GM12878 (cell line): ENCODE measurements around the gene SVIP. TPM values are rescaled to one million over a fixed set of nuclear protein-coding genes. Genes with fewer than 3 reads are reported as not detected.

ENCODE experiments used
- ATAC-seq: fragments of 200-7000 bp; cut with Tn5 transposase; 3 replicates; pipeline ENCODE4 v1.9.1; 2020; ENCODE audit warnings: mild to moderate bottlenecking, moderate library complexity
- BruUV-seq: library from RNA; stranded (reverse); fragments of 400-500 nt; replicated peaks from 2 replicates; lab custom pipeline; 2021; lab: Mats Ljungman, UMichigan
- CTCF ChIA-PET: fragments of 300-600 bp; sonication (Branson Sonifier 250); formaldehyde crosslinking; extraction: SDS; loops from one replicate; lab custom pipeline; 2021; ENCODE audit warnings: inconsistent platforms; lab: Yijun Ruan, JAX
- POLR2A ChIA-PET: fragments of 350-600 bp; formaldehyde crosslinking; extraction: SDS; loops from one replicate; lab custom pipeline; 2021; ENCODE audit warnings: inconsistent platforms; lab: Charles Lee
- RAD21 ChIA-PET: fragments of 300-600 bp; sonication (Branson Sonifier 250); formaldehyde crosslinking; loops from one replicate; lab custom pipeline; 2023; ENCODE audit warnings: antibody characterized with exemption; ENCODE audit not compliant: unreplicated experiment; lab: Charles Lee
- SMC1A ChIA-PET: fragments of 300-600 bp; sonication (Branson Sonifier 250); formaldehyde crosslinking; loops from one replicate; lab custom pipeline; 2023; ENCODE audit not compliant: unreplicated experiment, uncharacterized antibody; lab: Charles Lee
- DNase-seq: peaks from one replicate; pipeline ENCODE4 v3.0.0-alpha.2; 2011; ENCODE audit warnings: low read depth, low spot score
- FAIRE-seq: peaks from 3 replicates; lab custom pipeline; 2011; peaks lifted over from hg19 to GRCh38; lab: Jason Lieb, UNC
- H2AFZ ChIP-seq: 2 replicates; pipeline ENCODE4 v1.6.0; 2011; ENCODE audit warnings: low read depth, low read length, control low read depth; ENCODE audit not compliant: control insufficient read depth
- H3K27ac ChIP-seq: 2 replicates; pipeline ENCODE4 v1.5.1; 2011; ENCODE audit warnings: control low read depth; ENCODE audit not compliant: control insufficient read depth, insufficient read depth
- H3K27me3 ChIP-seq, 2 experiments: replicated peaks in 1 of 2; 2 replicates each; pipeline versions ENCODE4 v1.6.0 to v1.6.1; 2011; ENCODE audit warnings: low read length in 1 of 2; ENCODE audit not compliant: control insufficient read depth in 2 of 2, insufficient read depth in 2 of 2
- H3K36me3 ChIP-seq, 2 experiments: 2 replicates each; pipeline ENCODE4 v1.5.1; 2011; ENCODE audit warnings: low read length in 1 of 2; ENCODE audit not compliant: control insufficient read depth in 2 of 2, insufficient read depth in 2 of 2
- H3K4me1 ChIP-seq: 2 replicates; pipeline ENCODE4 v1.6.1; 2011; ENCODE audit warnings: mild to moderate bottlenecking, low read length, moderate library complexity, mixed read lengths; ENCODE audit not compliant: control insufficient read depth, insufficient read depth
- H3K4me2 ChIP-seq: 2 replicates; pipeline ENCODE4 v1.6.0; 2011; ENCODE audit warnings: control low read depth; ENCODE audit not compliant: control insufficient read depth, insufficient read depth
- H3K4me3 ChIP-seq: fragments of 200-600 bp; sonication (generic); 2 replicates; pipeline ENCODE4 v1.5.1; 2016
- H3K79me2 ChIP-seq: 2 replicates; pipeline ENCODE4 v1.6.0; 2011; ENCODE audit warnings: low read length; ENCODE audit not compliant: control insufficient read depth, insufficient read depth
- H3K9ac ChIP-seq: 2 replicates; pipeline ENCODE4 v1.8.0; 2011; ENCODE audit warnings: low read length, control low read depth, mixed read lengths; ENCODE audit not compliant: control insufficient read depth, insufficient read depth
- H3K9me3 ChIP-seq: replicated peaks from 3 replicates; pipeline ENCODE4 v1.5.1; 2011; ENCODE audit warnings: mild to moderate bottlenecking, low read length; ENCODE audit not compliant: control insufficient read depth, insufficient read depth
- H4K20me1 ChIP-seq: 2 replicates; pipeline ENCODE4 v1.6.0; 2011; ENCODE audit not compliant: control insufficient read depth, insufficient read depth
- BCL3 ChIP-seq: IDR thresholded peaks from 2 replicates; pipeline ENCODE4 v1.6.1; 2011; ENCODE audit warnings: borderline replicate concordance, low read depth, mild to moderate bottlenecking, moderate library complexity, low read length; ENCODE audit not compliant: insufficient read depth, poor library complexity, severe bottlenecking
- CTCF ChIP-seq, 3 experiments: IDR thresholded peaks in 2 of 3; conservative IDR thresholded peaks in 1 of 3; 2 replicates each; pipeline ENCODE4 v1.5.1; 2011; ENCODE audit warnings: low read depth in 3 of 3, low read length in 3 of 3, mild to moderate bottlenecking in 3 of 3, control low read depth in 2 of 3, moderate library complexity in 2 of 3, inconsistent platforms in 1 of 3, mixed read lengths in 1 of 3; ENCODE audit not compliant: control insufficient read depth in 2 of 3, insufficient read depth in 1 of 3; ENCODE audit errors: extremely low read depth in 1 of 3
- RAD21 ChIP-seq: IDR thresholded peaks from 2 replicates; pipeline ENCODE4 v1.6.1; 2011; ENCODE audit warnings: mild to moderate bottlenecking, low read depth, low read length, moderate library complexity; ENCODE audit not compliant: insufficient read depth
- in situ Hi-C: fragments of 300-500 bp; cut with MboI; formaldehyde crosslinking; loops from 9 replicates; pipeline ENCODE4 v1.14.3; 2018; ENCODE audit warnings: mixed read lengths
- intact Hi-C: fragments of 100-400 bp; cut with micrococcal nuclease; formaldehyde crosslinking; loops from one replicate; pipeline ENCODE4 v1.14.2; 2022; ENCODE audit not compliant: unreplicated experiment
- polyA plus RNA-seq, 11 experiments: library from polyadenylated mRNA; depleted of rRNA in 4 of 11; unstranded in 6 of 11; stranded (reverse) in 5 of 11; fragments of >200 nt; fragmentation: Nextera tagmentation in 4 of 11; fragmentation: Illumina TruSeq in 1 of 11; extraction: Ambion mirVana in 4 of 11; extraction: Trizol in 1 of 11; gene quantifications; 1 replicate in 1 of 11; 2 replicates in 10 of 11; pipeline versions ENCODE4 v1.2.1 to v1.2.3, GENCODE V29; 2011 to 2016; ENCODE audit warnings: inconsistent platforms in 2 of 11, missing spikeins in 2 of 11, low read depth in 1 of 11
- total RNA-seq, 4 experiments: library from RNA; depleted of rRNA in 3 of 4; stranded (reverse); fragments of >200 nt in 3 of 4; fragmentation: Illumina TruSeq in 1 of 4; extraction: Trizol in 1 of 4; gene quantifications; 2 replicates each; pipeline versions ENCODE4 v1.2.1 to v1.2.3, GENCODE V29; 2013 to 2021

SVIP gene
- total and polyA plus RNA-seq, 10 of the 15 experiments (the other 5 are each of a cell fraction or from before 2014, with no cell fraction given): 17.8 to 78.0 (median 55.4) TPM

GRCh38 chr11:22778642-22779041 is 51.0 kb downstream of the SVIP start:
- Histone ChIP-seq H3K79me2 (no peaks in the 10 kb centered on the region), H3K9ac (no peak overlapping the region), H3K36me3 (no peaks in the 10 kb centered on the region), H3K4me1 (peaks cover 11% of the 10 kb centered on the region), H3K27ac (no peak overlapping the region), H2AFZ (no peak overlapping the region), H3K27me3 (no peaks in the 10 kb centered on the region)
- FAIRE-seq (no peak), ATAC-seq (peak; percentile 24; the same call in 1 of the 3 replicates), DNase-seq (no peak)
- BruUV-seq: no TSS peak
- TF ChIP-seq CTCF (IDR thresholded peaks at IDR 0.05 in 2 of 3, conservative IDR thresholded peaks at IDR 0.05 in 1 of 3; ENCODE audit: control insufficient read depth in 2 of 3, extremely low read depth in 1 of 3, insufficient read depth in 1 of 3, low read depth in 3 of 3, low read length in 3 of 3) (peak; percentile 15 to 38 (median 23); a peak in 3 of 6 replicates), RAD21 (peak; percentile 42; the same call in 1 of the 2 replicates), BCL3 (no peak)
- TF ChIP-seq, all 136 proteins: peak for 2
- RAD21 ChIA-PET: interaction anchor here (1.0 to 7.8 kb wide), 11 partner anchors 8 to 452 kb away, joined by 3 to 81 read pairs (median 6); partner anchors contain the start of gene GAS2
- intact Hi-C loops: no loop called here
- no peaks in the 10 kb centered on the region for H4K20me1 ChIP-seq
- POLR2A ChIA-PET: interaction anchor here (1.9 kb wide), 1 partner anchor 107 kb away, joined by 8 read pairs; no protein-coding TSS in a partner anchor
- no peak overlapping the region for H3K4me3 ChIP-seq
- in situ Hi-C loops: no loop called here
- CTCF ChIA-PET: interaction anchor here (0.7 to 6.5 kb wide), 11 partner anchors 8 to 443 kb away, joined by 3 to 83 read pairs (median 8); partner anchors contain the start of gene SVIP
- no peak overlapping the region for H3K4me2 ChIP-seq
- 0 out of 3 replicates have a peak, but pooled peaks cover under 1% of the 10 kb centered on the region for H3K9me3 ChIP-seq
- SMC1A ChIA-PET: interaction anchor here (0.6 to 14.6 kb wide), 13 partner anchors 8 to 293 kb away, joined by 3 to 251 read pairs (median 5); partner anchors contain the start of gene FANCF
